ENCODE results near the gene CFAP161.

The CFAP161 gene

GRCh38 chr15:81176291-81176893 is 42.3 kb downstream of the CFAP161 start:
- TF ChIP-seq, protein P1, sequence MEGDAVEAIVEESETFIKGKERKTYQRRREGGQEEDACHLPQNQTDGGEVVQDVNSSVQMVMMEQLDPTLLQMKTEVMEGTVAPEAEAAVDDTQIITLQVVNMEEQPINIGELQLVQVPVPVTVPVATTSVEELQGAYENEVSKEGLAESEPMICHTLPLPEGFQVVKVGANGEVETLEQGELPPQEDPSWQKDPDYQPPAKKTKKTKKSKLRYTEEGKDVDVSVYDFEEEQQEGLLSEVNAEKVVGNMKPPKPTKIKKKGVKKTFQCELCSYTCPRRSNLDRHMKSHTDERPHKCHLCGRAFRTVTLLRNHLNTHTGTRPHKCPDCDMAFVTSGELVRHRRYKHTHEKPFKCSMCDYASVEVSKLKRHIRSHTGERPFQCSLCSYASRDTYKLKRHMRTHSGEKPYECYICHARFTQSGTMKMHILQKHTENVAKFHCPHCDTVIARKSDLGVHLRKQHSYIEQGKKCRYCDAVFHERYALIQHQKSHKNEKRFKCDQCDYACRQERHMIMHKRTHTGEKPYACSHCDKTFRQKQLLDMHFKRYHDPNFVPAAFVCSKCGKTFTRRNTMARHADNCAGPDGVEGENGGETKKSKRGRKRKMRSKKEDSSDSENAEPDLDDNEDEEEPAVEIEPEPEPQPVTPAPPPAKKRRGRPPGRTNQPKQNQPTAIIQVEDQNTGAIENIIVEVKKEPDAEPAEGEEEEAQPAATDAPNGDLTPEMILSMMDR (IDR thresholded peaks at IDR 0.05; ENCODE audit: low read depth, low read length) = peak; percentile 1; the same call in 1 of the 2 replicates
- DNase-seq (ENCODE audit: extremely low read depth, low read depth) = no peak

- TF ChIP-seq, protein P1 (IDR thresholded peaks at IDR 0.05; ENCODE audit: low read depth, low read length) = no peak
- no peak for DNase-seq (ENCODE audit: extremely low read depth, low read depth)
Observed at GRCh38 chr15:81178365-81178764, 44.3 kb downstream of the CFAP161 start.

GRCh38 chr15:81181220-81181619 is 47.1 kb downstream of the CFAP161 start:
- TF ChIP-seq, protein P1 (IDR thresholded peaks at IDR 0.05; ENCODE audit: low read depth, low read length) = no peak
- no peak for DNase-seq (ENCODE audit: extremely low read depth, low read depth)

- DNase-seq (ENCODE audit: extremely low read depth, low read depth) = no peak
Observed at GRCh38 chr15:81182031-81182755, 48.1 kb downstream of the CFAP161 start.

GRCh38 chr15:81182756-81183438 is 48.8 kb downstream of the CFAP161 start:
- TF ChIP-seq, protein P1 (IDR thresholded peaks at IDR 0.05; ENCODE audit: low read depth, low read length) = peak; percentile 64
- DNase-seq (ENCODE audit: extremely low read depth, low read depth) = no peak

More at GRCh38 chr15:81182031-81182755, 48.1 kb downstream of the CFAP161 start:
- TF ChIP-seq, protein P1 (IDR thresholded peaks at IDR 0.05; ENCODE audit: low read depth, low read length) = no peak

- TF ChIP-seq, protein P1 (IDR thresholded peaks at IDR 0.05; ENCODE audit: low read depth, low read length) = no peak
- no peak for DNase-seq (ENCODE audit: extremely low read depth, low read depth)
Observed at GRCh38 chr15:81183439-81183775, 49.3 kb downstream of the CFAP161 start.

DNA sequence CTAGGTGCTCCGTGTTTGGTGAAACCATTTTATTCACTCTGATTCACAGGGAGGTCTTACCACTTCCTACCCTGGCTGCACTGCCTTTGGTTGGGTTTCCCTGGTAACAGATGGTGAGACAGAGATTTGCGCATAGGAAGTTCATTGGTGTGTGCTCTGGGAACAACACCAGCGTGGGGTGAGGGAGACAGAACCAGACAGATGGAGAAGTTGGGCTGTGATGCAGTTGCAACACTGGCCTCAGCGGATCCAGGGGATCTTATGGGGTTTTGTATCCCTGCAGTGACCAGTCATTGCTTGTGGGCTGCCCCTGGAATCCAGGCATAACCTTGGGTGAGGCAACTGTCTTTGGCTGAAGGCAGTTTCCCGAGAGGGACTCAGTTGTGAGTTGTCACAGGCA is 50.1 kb downstream of the CFAP161 start:
- no peak for DNase-seq (ENCODE audit: extremely low read depth, low read depth)
- TF ChIP-seq, protein P1 (IDR thresholded peaks at IDR 0.05; ENCODE audit: low read depth, low read length) = no peak
